ENCODE data around the gene PRLR.

The PRLR gene

GRCh38 chr5:35095366-35095765 lies 134.9 kb downstream of the PRLR start:
- no peak for DNase-seq (ENCODE audit: low read depth, low spot score)
- Histone ChIP-seq H3K36me3 (ENCODE audit: insufficient read depth, low read length) (no peaks in the 10 kb centered on the region), H3K9ac (ENCODE audit: insufficient read length) (no peak overlapping the region), H3K27ac (no peak overlapping the region), H3K9me3 (ENCODE audit: low read depth, low read length) (no peaks in the 10 kb centered on the region), H3K4me3 (no peak overlapping the region)
- TF ChIP-seq EZH2 (IDR thresholded peaks at IDR 0.05) (no peak), FOXP2 (optimal IDR thresholded peaks at IDR 0.05; ENCODE audit: control extremely low read depth, extremely low read length, insufficient read depth) (no peak), POLR2AphosphoS5 (IDR thresholded peaks at IDR 0.05; ENCODE audit: borderline replicate concordance, low read depth, low read length) (no peak)

DNA sequence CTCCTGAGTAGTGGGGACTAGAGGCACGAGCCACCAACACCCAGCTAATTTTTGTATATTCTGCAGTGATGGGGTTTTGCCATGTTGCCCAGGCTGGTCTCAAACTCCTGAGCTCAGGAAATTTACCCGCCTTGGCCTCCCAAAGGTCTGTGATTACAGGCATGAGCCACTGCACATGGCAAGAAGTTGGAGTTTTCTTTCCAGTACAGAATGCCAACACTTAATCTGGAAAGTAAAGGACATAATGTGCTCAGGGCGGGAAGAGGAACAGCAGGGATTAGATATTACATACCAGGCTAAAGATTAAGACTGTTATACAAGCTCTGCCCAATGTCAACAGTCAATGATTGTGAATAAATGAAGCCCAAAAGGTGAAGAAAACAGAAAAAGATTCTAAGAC lies 135.3 kb downstream of the PRLR start:
- H3K9me3 ChIP-seq (ENCODE audit: low read depth, low read length): no peaks in the 10 kb centered on the region
- no peak for TF ChIP-seq FOXP2 (optimal IDR thresholded peaks at IDR 0.05; ENCODE audit: control extremely low read depth, extremely low read length, insufficient read depth)
- no peak for TF ChIP-seq EZH2 (IDR thresholded peaks at IDR 0.05)
- TF ChIP-seq POLR2AphosphoS5 (IDR thresholded peaks at IDR 0.05; ENCODE audit: borderline replicate concordance, low read depth, low read length): no peak
- no peak overlapping the region for H3K4me3 ChIP-seq
- H3K36me3 ChIP-seq (ENCODE audit: insufficient read depth, low read length): no peaks in the 10 kb centered on the region
- no peak overlapping the region for H3K27ac ChIP-seq
- no peak for DNase-seq (ENCODE audit: low read depth, low spot score)
- H3K9ac ChIP-seq (ENCODE audit: insufficient read length): no peak overlapping the region

- no peak for DNase-seq (ENCODE audit: low read depth, low spot score)
- H3K27ac ChIP-seq: no peak overlapping the region
- no peak overlapping the region for H3K9ac ChIP-seq (ENCODE audit: insufficient read length)
- no peak overlapping the region for H3K4me3 ChIP-seq
- H3K9me3 ChIP-seq (ENCODE audit: low read depth, low read length): no peaks in the 10 kb centered on the region
- no peak for TF ChIP-seq FOXP2 (optimal IDR thresholded peaks at IDR 0.05; ENCODE audit: control extremely low read depth, extremely low read length, insufficient read depth)
- no peak for TF ChIP-seq EZH2 (IDR thresholded peaks at IDR 0.05)
- TF ChIP-seq POLR2AphosphoS5 (IDR thresholded peaks at IDR 0.05; ENCODE audit: borderline replicate concordance, low read depth, low read length): no peak
- H3K36me3 ChIP-seq (ENCODE audit: insufficient read depth, low read length): no peaks in the 10 kb centered on the region
These were observed 137.6 kb downstream of the PRLR start for GRCh38 chr5:35092703-35093102.

DNA sequence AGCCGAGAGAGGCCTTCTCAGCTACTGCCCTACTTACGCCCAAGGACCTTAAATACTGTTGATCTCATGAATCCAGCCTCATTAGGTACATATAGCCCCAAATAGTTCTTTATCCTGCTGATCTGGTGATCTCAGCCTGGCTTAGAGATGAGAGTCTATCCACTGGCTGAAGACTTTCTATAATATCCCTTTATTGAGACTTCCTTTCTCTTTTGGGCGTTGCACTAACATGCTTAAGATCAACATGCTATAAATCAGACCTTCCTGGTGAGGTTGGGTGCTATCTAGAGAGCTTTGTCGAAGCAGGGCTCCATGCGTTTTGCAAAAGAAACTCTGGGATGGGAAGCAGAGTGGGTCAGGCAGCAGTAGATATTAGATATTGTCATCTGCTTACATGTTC lies 138.6 kb downstream of the PRLR start:
- no peak for TF ChIP-seq POLR2AphosphoS5 (IDR thresholded peaks at IDR 0.05; ENCODE audit: borderline replicate concordance, low read depth, low read length)
- no peak for TF ChIP-seq FOXP2 (optimal IDR thresholded peaks at IDR 0.05; ENCODE audit: control extremely low read depth, extremely low read length, insufficient read depth)
- TF ChIP-seq EZH2 (IDR thresholded peaks at IDR 0.05): no peak
- H3K9ac ChIP-seq (ENCODE audit: insufficient read length): no peak overlapping the region
- no peak overlapping the region for H3K4me3 ChIP-seq
- no peak for DNase-seq (ENCODE audit: low read depth, low spot score)
- H3K36me3 ChIP-seq (ENCODE audit: insufficient read depth, low read length): no peaks in the 10 kb centered on the region
- H3K9me3 ChIP-seq (ENCODE audit: low read depth, low read length): no peaks in the 10 kb centered on the region
- H3K27ac ChIP-seq: no peak overlapping the region

GRCh38 chr5:35089334-35090314 lies 140.7 kb downstream of the PRLR start:
- no peaks in the 10 kb centered on the region for H3K36me3 ChIP-seq (ENCODE audit: insufficient read depth, low read length)
- H3K9ac ChIP-seq (ENCODE audit: insufficient read length): no peak overlapping the region

GRCh38 chr5:35087991-35088390 lies 142.3 kb downstream of the PRLR start:
- no peaks in the 10 kb centered on the region for H3K36me3 ChIP-seq (ENCODE audit: insufficient read depth, low read length)
- no peak for DNase-seq (ENCODE audit: low read depth, low spot score)
- H3K27ac ChIP-seq: no peak overlapping the region
- TF ChIP-seq POLR2AphosphoS5 (IDR thresholded peaks at IDR 0.05; ENCODE audit: borderline replicate concordance, low read depth, low read length) (no peak), FOXP2 (optimal IDR thresholded peaks at IDR 0.05; ENCODE audit: control extremely low read depth, extremely low read length, insufficient read depth) (no peak), EZH2 (IDR thresholded peaks at IDR 0.05) (no peak)
- no peaks in the 10 kb centered on the region for H3K9me3 ChIP-seq (ENCODE audit: low read depth, low read length)
- H3K4me3 ChIP-seq: no peak overlapping the region
- H3K9ac ChIP-seq (ENCODE audit: insufficient read length): no peak overlapping the region

More at GRCh38 chr5:35089334-35090314, 140.7 kb downstream of the PRLR start:
- TF ChIP-seq FOXP2 (optimal IDR thresholded peaks at IDR 0.05; ENCODE audit: control extremely low read depth, extremely low read length, insufficient read depth) (no peak), EZH2 (IDR thresholded peaks at IDR 0.05) (no peak), POLR2AphosphoS5 (IDR thresholded peaks at IDR 0.05; ENCODE audit: borderline replicate concordance, low read depth, low read length) (no peak)
- Histone ChIP-seq H3K4me3 (no peak overlapping the region), H3K27ac (no peak overlapping the region), H3K9me3 (ENCODE audit: low read depth, low read length) (no peaks in the 10 kb centered on the region)
- DNase-seq (ENCODE audit: low read depth, low spot score): peak; percentile 16

DNA sequence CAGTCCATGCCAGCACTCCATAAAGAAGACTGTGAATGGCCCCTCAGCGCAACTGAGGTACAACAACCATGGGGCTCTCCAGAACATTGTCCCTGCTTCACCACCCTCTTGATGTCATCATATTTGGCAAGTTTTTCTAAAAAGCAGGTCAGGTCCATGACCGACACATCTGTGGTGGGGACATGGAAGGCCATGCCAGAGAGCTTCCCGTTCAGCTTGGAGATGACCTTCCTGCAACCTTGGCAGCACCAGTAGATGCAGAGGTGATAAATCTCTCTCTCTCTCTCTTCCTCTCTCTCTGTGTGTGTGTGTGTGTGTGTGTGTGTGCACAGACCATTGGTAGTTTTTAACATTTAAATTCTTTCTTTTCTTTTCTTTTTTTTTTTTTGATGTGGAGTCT lies 147.1 kb downstream of the PRLR start:
- DNase-seq (ENCODE audit: low read depth, low spot score): no peak
- TF ChIP-seq FOXP2 (optimal IDR thresholded peaks at IDR 0.05; ENCODE audit: control extremely low read depth, extremely low read length, insufficient read depth): no peak
- TF ChIP-seq EZH2 (IDR thresholded peaks at IDR 0.05): no peak
- no peak for TF ChIP-seq POLR2AphosphoS5 (IDR thresholded peaks at IDR 0.05; ENCODE audit: borderline replicate concordance, low read depth, low read length)
- H3K4me3 ChIP-seq: no peak overlapping the region

DNA sequence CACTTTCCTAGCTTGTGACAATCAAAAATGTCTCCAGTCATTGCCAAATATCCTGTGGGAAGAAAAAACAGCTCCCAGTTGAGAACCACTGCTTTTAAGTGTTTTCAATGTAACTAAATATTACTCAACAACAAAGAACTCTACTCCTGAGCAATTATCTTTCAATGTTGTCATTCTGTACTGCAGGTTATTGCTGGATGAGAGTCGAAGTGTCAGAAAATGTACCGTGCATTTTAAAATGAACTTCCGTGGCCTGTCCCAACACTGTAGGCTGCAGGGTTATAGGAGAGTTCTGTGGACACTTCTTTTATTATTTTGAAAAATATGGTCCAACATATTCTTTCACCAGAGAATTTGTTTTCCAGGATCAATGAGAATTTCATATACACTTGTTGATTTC lies 147.8 kb downstream of the PRLR start:
- no peak for DNase-seq (ENCODE audit: low read depth, low spot score)
- Histone ChIP-seq H3K9me3 (ENCODE audit: low read depth, low read length) (no peaks in the 10 kb centered on the region), H3K36me3 (ENCODE audit: insufficient read depth, low read length) (no peaks in the 10 kb centered on the region), H3K27ac (no peak overlapping the region), H3K4me3 (no peak overlapping the region), H3K9ac (ENCODE audit: insufficient read length) (no peak overlapping the region)
- no peak for TF ChIP-seq POLR2AphosphoS5 (IDR thresholded peaks at IDR 0.05; ENCODE audit: borderline replicate concordance, low read depth, low read length)
- no peak for TF ChIP-seq EZH2 (IDR thresholded peaks at IDR 0.05)
- TF ChIP-seq FOXP2 (optimal IDR thresholded peaks at IDR 0.05; ENCODE audit: control extremely low read depth, extremely low read length, insufficient read depth): no peak

More for the DNA sequence above, 147.1 kb downstream of the PRLR start:
- Histone ChIP-seq H3K36me3 (ENCODE audit: insufficient read depth, low read length) (no peaks in the 10 kb centered on the region), H3K9ac (ENCODE audit: insufficient read length) (no peak overlapping the region), H3K27ac (no peak overlapping the region), H3K9me3 (ENCODE audit: low read depth, low read length) (no peaks in the 10 kb centered on the region)

All from SK-N-MC (cell line).